AG20443 (cell line): ENCODE data around the gene KLHL3.

ENCODE experiments used
- DNase-seq: peaks from one replicate; pipeline ENCODE4 v3.0.0; 2012; ENCODE audit warnings: low spot score, mixed read lengths

KLHL3 gene

GRCh38 chr5:137743031-137743640, 7.2 kb upstream of the KLHL3 start:
- peak; percentile 69 for DNase-seq

GRCh38 chr5:137741718-137742117, 5.8 kb upstream of the KLHL3 start:
- no peak for DNase-seq

- no peak for DNase-seq
Measured at GRCh38 chr5:137739737-137740136, 3.8 kb upstream of the KLHL3 start.

GRCh38 chr5:137738947-137739346, 3.1 kb upstream of the KLHL3 start:
- no peak for DNase-seq

GRCh38 chr5:137737349-137738131, 1.7 kb upstream of the KLHL3 start:
- no peak for DNase-seq

- no peak for DNase-seq
Measured at GRCh38 chr5:137736496-137736895, 607 bp upstream of the KLHL3 start.

- peak; percentile 28 for DNase-seq
Measured at GRCh38 chr5:137734962-137735554, 831 bp downstream of the KLHL3 start.

- no peak for DNase-seq
Measured at GRCh38 chr5:137734331-137734730, 1.6 kb downstream of the KLHL3 start.

GRCh38 chr5:137733922-137734321, 2.0 kb downstream of the KLHL3 start:
- DNase-seq = no peak

GRCh38 chr5:137733006-137733405, 2.9 kb downstream of the KLHL3 start:
- DNase-seq = no peak

GRCh38 chr5:137731176-137731575, 4.7 kb downstream of the KLHL3 start:
- peak; percentile 64 for DNase-seq

GRCh38 chr5:137730336-137730735, 5.6 kb downstream of the KLHL3 start:
- peak; percentile 20 for DNase-seq

- DNase-seq = no peak
Measured at GRCh38 chr5:137728048-137728447, 7.8 kb downstream of the KLHL3 start.

- DNase-seq = no peak
Measured at GRCh38 chr5:137727623-137728022, 8.3 kb downstream of the KLHL3 start.

GRCh38 chr5:137724251-137724650, 11.6 kb downstream of the KLHL3 start:
- DNase-seq = no peak

- no peak for DNase-seq
Measured at GRCh38 chr5:137718611-137719010, 17.3 kb downstream of the KLHL3 start.

- no peak for DNase-seq
Measured at GRCh38 chr5:137716337-137716736, 19.6 kb downstream of the KLHL3 start.

- DNase-seq = no peak
Measured at GRCh38 chr5:137715456-137715855, 20.4 kb downstream of the KLHL3 start.

- no peak for DNase-seq
Measured at GRCh38 chr5:137714946-137715345, 20.9 kb downstream of the KLHL3 start.

- DNase-seq = no peak
Measured at GRCh38 chr5:137714494-137714893, 21.4 kb downstream of the KLHL3 start.

GRCh38 chr5:137712139-137712667, 23.7 kb downstream of the KLHL3 start:
- DNase-seq = no peak

GRCh38 chr5:137710086-137710485, 25.8 kb downstream of the KLHL3 start:
- no peak for DNase-seq
